GM23338 (cell line): ENCODE data around the gene GABPA. TPM values are rescaled to one million over a fixed set of nuclear protein-coding genes. Genes with fewer than 3 reads are reported as not detected.

Experiments used
- ATAC-seq: fragments of 200-7000 bp; cut with Tn5 transposase; 3 replicates; pipeline ENCODE4 v1.9.1; 2020
- DNase-seq: peaks from one replicate; pipeline ENCODE4 v3.0.0-alpha.2; 2015; ENCODE audit warnings: low spot score
- H2AFZ ChIP-seq: fragments of 200-600 bp; sonication (generic); 2 replicates; pipeline ENCODE4 v1.8.0; 2016; ENCODE audit warnings: antibody characterized with exemption, mild to moderate bottlenecking, moderate library complexity
- H3F3A ChIP-seq: fragments of 200-600 bp; sonication (generic); replicated peaks from 2 replicates; pipeline ENCODE4 v1.8.0; 2017; ENCODE audit warnings: antibody characterized with exemption, mixed run types, low read depth
- H3K27ac ChIP-seq: fragments of 200-600 bp; sonication (generic); 2 replicates; pipeline ENCODE4 v1.6.1; 2016; ENCODE audit warnings: low read depth
- H3K27me3 ChIP-seq: fragments of 200-600 bp; sonication (generic); 2 replicates; pipeline ENCODE4 v1.8.0; 2016; ENCODE audit warnings: mild to moderate bottlenecking, mixed run types, moderate library complexity; ENCODE audit not compliant: insufficient read depth
- H3K36me3 ChIP-seq: fragments of 200-600 bp; sonication (generic); 2 replicates; pipeline ENCODE4 v1.8.0; 2016; ENCODE audit warnings: mild to moderate bottlenecking; ENCODE audit not compliant: insufficient read depth
- H3K4me1 ChIP-seq: fragments of 200-600 bp; sonication (generic); 2 replicates; pipeline ENCODE4 v1.8.0; 2016; ENCODE audit warnings: mild to moderate bottlenecking, moderate library complexity; ENCODE audit not compliant: insufficient read depth
- H3K4me2 ChIP-seq: fragments of 200-600 bp; sonication (generic); 2 replicates; pipeline ENCODE4 v1.7.1; 2017; ENCODE audit warnings: mixed run types
- H3K4me3 ChIP-seq: fragments of 200-600 bp; sonication (generic); 2 replicates; pipeline ENCODE4 v1.6.1; 2016; ENCODE audit warnings: mixed run types
- H3K79me2 ChIP-seq: fragments of 200-600 bp; sonication (generic); replicated peaks from 2 replicates; pipeline ENCODE4 v1.8.0; 2017; ENCODE audit warnings: mild to moderate bottlenecking; ENCODE audit not compliant: insufficient read depth
- H3K9me2 ChIP-seq: fragments of 200-600 bp; sonication (generic); 2 replicates; pipeline ENCODE4 v1.8.0; 2017; ENCODE audit not compliant: insufficient read depth
- H4K20me1 ChIP-seq: fragments of 200-600 bp; sonication (generic); replicated peaks from 2 replicates; pipeline ENCODE4 v1.8.0; 2017; ENCODE audit warnings: mild to moderate bottlenecking; ENCODE audit not compliant: insufficient read depth
- H3K27ac Mint-ChIP-seq: 2 replicates; pipeline ENCODE4 v1.8.0; 2020; ENCODE audit warnings: inconsistent platforms, mild to moderate bottlenecking, moderate library complexity, mixed read lengths
- H3K27me3 Mint-ChIP-seq: 3 replicates; pipeline ENCODE4 v1.8.0; 2022; ENCODE audit warnings: low read depth, mild to moderate bottlenecking, moderate library complexity, mixed read lengths, inconsistent platforms; ENCODE audit not compliant: insufficient read depth, poor library complexity
- H3K36me3 Mint-ChIP-seq: 3 replicates; pipeline ENCODE4 v1.8.0; 2021; ENCODE audit warnings: low read depth, mild to moderate bottlenecking, inconsistent platforms, moderate library complexity, mixed read lengths
- H3K4me1 Mint-ChIP-seq: 3 replicates; pipeline ENCODE4 v1.8.0; 2020; ENCODE audit warnings: mild to moderate bottlenecking, inconsistent platforms, mixed read lengths
- H3K4me3 Mint-ChIP-seq: 3 replicates; pipeline ENCODE4 v1.8.0; 2021; ENCODE audit warnings: moderate library complexity, mild to moderate bottlenecking, inconsistent platforms, mixed read lengths
- H3K9me3 Mint-ChIP-seq: 3 replicates; pipeline ENCODE4 v1.8.0; 2020; ENCODE audit warnings: moderate library complexity, mild to moderate bottlenecking, inconsistent platforms, mixed read lengths
- CREB1 ChIP-seq: fragments of 250-450 bp; sonication (Bioruptor Pico); IDR thresholded peaks from 2 replicates; pipeline ENCODE4 v1.5.0; 2020; ENCODE audit warnings: low read depth, mild to moderate bottlenecking, moderate library complexity
- EZH2 ChIP-seq: fragments of 200-600 bp; sonication (generic); IDR thresholded peaks from one replicate; pipeline ENCODE4 v1.8.0; 2017; ENCODE audit warnings: antibody characterized with exemption, mild to moderate bottlenecking, low read depth; ENCODE audit not compliant: unreplicated experiment
- EZH2phosphoT487 ChIP-seq: fragments of 200-600 bp; sonication (generic); IDR thresholded peaks from one replicate; pipeline ENCODE4 v1.8.1; 2018; ENCODE audit warnings: antibody characterized with exemption; ENCODE audit not compliant: unreplicated experiment
- JUNB ChIP-seq: IDR thresholded peaks from one replicate; pipeline ENCODE4 v1.6.1; 2016; ENCODE audit warnings: antibody characterized with exemption; ENCODE audit not compliant: unreplicated experiment
- POLR2AphosphoS5 ChIP-seq: IDR thresholded peaks from 2 replicates; pipeline ENCODE4 v1.6.1; 2016; ENCODE audit warnings: antibody characterized with exemption, low read depth
- STAT1 ChIP-seq: IDR thresholded peaks from one replicate; pipeline ENCODE4 v1.6.1; 2016; ENCODE audit warnings: antibody characterized with exemption; ENCODE audit not compliant: unreplicated experiment
- ZNF114 ChIP-seq: fragments of 250-450 bp; sonication (Bioruptor Pico); IDR thresholded peaks from 2 replicates; pipeline ENCODE4 v1.5.0; 2020; ENCODE audit warnings: mild to moderate bottlenecking, moderate library complexity
- ZNF331 ChIP-seq: fragments of 250-450 bp; sonication (Bioruptor Pico); IDR thresholded peaks from 2 replicates; pipeline ENCODE4 v1.5.0; 2020; ENCODE audit warnings: low read depth, mild to moderate bottlenecking, moderate library complexity
- polyA plus RNA-seq: library from polyadenylated mRNA; unstranded; fragments of >200 nt; fragmentation: Nextera tagmentation; extraction: Ambion mirVana; gene quantifications from 2 replicates; pipeline ENCODE4 v1.2.1, GENCODE V29; 2016
- total RNA-seq: library from RNA; depleted of rRNA; stranded (reverse); fragments of >200 nt; shearing (Covaris generic); gene quantifications from 2 replicates; pipeline ENCODE4 v1.2.3, GENCODE V29; 2014
- TF ChIP-seq, protein P1 (sequence below): fragments of 250-450 bp; sonication (Bioruptor Pico); IDR thresholded peaks from 2 replicates; pipeline ENCODE4 v1.5.0; 2020; ENCODE audit warnings: mild to moderate bottlenecking, moderate library complexity
- TF ChIP-seq, protein P2 (sequence below), 2 experiments: fragments of 200-600 bp in 1 of 2; sonication (generic) in 1 of 2; conservative IDR thresholded peaks; 2 replicates each; pipeline versions ENCODE4 v1.5.1 to v1.6.1; 2016 to 2017; ENCODE audit warnings: antibody characterized with exemption in 2 of 2, low read depth in 2 of 2, mild to moderate bottlenecking in 2 of 2, moderate library complexity in 1 of 2
- TF ChIP-seq, protein P3 (sequence below): IDR thresholded peaks from 2 replicates; pipeline ENCODE4 v1.6.1; 2016; ENCODE audit warnings: antibody characterized with exemption
- TF ChIP-seq, protein P4 (sequence below): IDR thresholded peaks from one replicate; pipeline ENCODE4 v1.6.1; 2018; ENCODE audit warnings: antibody characterized with exemption; ENCODE audit not compliant: unreplicated experiment

GABPA gene
- total and polyA plus RNA-seq, 2 experiments from 2014 or later: 8.5 to 28.6 TPM

DNA sequence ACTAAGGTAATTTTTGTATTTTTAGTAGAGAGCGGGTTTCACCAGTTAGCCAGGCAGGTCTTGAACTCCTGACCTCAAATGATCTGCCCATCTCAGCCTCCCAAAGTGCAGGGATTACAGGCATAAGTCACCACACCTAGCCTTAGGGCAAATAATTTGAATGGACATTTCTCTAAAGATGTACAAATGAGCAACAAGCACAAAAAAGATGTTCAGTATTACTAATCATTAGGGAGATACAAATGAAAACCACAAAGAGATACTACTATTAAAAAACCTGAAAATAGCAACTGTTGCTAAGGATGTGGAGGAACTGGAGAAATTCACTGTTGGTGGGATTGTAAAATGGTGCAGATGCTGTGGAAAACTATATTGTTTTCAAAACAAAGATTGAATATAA, 79.1 kb downstream of the GABPA start (continued):
- TF ChIP-seq, protein P1, sequence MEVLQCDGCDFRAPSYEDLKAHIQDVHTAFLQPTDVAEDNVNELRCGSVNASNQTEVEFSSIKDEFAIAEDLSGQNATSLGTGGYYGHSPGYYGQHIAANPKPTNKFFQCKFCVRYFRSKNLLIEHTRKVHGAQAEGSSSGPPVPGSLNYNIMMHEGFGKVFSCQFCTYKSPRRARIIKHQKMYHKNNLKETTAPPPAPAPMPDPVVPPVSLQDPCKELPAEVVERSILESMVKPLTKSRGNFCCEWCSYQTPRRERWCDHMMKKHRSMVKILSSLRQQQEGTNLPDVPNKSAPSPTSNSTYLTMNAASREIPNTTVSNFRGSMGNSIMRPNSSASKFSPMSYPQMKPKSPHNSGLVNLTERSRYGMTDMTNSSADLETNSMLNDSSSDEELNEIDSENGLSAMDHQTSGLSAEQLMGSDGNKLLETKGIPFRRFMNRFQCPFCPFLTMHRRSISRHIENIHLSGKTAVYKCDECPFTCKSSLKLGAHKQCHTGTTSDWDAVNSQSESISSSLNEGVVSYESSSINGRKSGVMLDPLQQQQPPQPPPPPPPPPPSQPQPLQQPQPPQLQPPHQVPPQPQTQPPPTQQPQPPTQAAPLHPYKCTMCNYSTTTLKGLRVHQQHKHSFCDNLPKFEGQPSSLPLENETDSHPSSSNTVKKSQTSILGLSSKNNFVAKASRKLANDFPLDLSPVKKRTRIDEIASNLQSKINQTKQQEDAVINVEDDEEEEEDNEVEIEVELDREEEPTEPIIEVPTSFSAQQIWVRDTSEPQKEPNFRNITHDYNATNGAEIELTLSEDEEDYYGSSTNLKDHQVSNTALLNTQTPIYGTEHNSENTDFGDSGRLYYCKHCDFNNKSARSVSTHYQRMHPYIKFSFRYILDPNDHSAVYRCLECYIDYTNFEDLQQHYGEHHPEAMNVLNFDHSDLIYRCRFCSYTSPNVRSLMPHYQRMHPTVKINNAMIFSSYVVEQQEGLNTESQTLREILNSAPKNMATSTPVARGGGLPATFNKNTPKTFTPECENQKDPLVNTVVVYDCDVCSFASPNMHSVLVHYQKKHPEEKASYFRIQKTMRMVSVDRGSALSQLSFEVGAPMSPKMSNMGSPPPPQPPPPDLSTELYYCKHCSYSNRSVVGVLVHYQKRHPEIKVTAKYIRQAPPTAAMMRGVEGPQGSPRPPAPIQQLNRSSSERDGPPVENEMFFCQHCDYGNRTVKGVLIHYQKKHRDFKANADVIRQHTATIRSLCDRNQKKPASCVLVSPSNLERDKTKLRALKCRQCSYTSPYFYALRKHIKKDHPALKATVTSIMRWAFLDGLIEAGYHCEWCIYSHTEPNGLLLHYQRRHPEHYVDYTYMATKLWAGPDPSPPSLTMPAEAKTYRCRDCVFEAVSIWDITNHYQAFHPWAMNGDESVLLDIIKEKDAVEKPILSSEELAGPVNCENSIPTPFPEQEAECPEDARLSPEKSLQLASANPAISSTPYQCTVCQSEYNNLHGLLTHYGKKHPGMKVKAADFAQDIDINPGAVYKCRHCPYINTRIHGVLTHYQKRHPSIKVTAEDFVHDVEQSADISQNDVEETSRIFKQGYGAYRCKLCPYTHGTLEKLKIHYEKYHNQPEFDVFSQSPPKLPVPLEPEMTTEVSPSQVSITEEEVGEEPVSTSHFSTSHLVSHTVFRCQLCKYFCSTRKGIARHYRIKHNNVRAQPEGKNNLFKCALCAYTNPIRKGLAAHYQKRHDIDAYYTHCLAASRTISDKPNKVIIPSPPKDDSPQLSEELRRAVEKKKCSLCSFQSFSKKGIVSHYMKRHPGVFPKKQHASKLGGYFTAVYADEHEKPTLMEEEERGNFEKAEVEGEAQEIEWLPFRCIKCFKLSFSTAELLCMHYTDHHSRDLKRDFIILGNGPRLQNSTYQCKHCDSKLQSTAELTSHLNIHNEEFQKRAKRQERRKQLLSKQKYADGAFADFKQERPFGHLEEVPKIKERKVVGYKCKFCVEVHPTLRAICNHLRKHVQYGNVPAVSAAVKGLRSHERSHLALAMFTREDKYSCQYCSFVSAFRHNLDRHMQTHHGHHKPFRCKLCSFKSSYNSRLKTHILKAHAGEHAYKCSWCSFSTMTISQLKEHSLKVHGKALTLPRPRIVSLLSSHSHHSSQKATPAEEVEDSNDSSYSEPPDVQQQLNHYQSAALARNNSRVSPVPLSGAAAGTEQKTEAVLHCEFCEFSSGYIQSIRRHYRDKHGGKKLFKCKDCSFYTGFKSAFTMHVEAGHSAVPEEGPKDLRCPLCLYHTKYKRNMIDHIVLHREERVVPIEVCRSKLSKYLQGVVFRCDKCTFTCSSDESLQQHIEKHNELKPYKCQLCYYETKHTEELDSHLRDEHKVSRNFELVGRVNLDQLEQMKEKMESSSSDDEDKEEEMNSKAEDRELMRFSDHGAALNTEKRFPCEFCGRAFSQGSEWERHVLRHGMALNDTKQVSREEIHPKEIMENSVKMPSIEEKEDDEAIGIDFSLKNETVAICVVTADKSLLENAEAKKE (CRISPR knock-in tag): no peak
- no peak for TF ChIP-seq CREB1 (CRISPR knock-in tag)
- TF ChIP-seq EZH2phosphoT487: no peak
- no peak for TF ChIP-seq POLR2AphosphoS5

DNA sequence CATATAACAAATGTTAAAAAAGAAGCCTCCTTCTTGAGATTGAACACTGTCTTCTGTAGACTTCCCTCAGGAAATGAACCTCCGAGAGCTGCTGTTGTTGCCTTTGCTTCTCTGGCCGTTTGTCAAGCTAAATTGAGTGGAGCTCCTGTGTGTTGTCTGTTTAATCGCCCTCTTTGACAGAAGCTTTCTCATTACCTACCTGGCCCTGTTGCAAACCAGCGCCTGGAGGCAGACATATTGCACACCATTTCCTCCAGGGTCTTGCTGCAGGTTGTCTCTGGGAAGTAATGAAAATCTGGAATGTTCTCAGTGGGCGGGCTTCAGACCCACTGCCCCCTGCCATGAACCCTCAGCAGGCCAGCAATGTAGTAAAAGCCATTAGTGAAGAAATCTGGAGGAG, 83.3 kb downstream of the GABPA start:
- Mint-ChIP-seq H3K27ac (no peak overlapping the region), H3K4me3 (no peak overlapping the region), H3K9me3 (no peaks in the 10 kb centered on the region), H3K4me1 (peaks cover 7% of the 10 kb centered on the region; the same call in 2 of the 3 replicates), H3K36me3 (no peaks in the 10 kb centered on the region), H3K27me3 (no peaks in the 10 kb centered on the region)
- H3K27me3 ChIP-seq: no peaks in the 10 kb centered on the region
- H3K4me2 ChIP-seq: no peak overlapping the region
- ATAC-seq (no peak; the same call in 1 of the 3 replicates), DNase-seq (peak; percentile 16)
- H3K4me1 ChIP-seq: no peaks in the 10 kb centered on the region
- H2AFZ ChIP-seq: peak overlapping the region; percentile 45; the same call in 1 of the 2 replicates
- no peaks in the 10 kb centered on the region for H3K9me2 ChIP-seq
- H3K79me2 ChIP-seq: no peaks in the 10 kb centered on the region
- no peaks in the 10 kb centered on the region for H3F3A ChIP-seq
- no peaks in the 10 kb centered on the region for H3K36me3 ChIP-seq
- H3K27ac ChIP-seq: no peak overlapping the region
- H3K4me3 ChIP-seq: no peak overlapping the region
- H4K20me1 ChIP-seq: no peaks in the 10 kb centered on the region
- TF ChIP-seq, protein P2, sequence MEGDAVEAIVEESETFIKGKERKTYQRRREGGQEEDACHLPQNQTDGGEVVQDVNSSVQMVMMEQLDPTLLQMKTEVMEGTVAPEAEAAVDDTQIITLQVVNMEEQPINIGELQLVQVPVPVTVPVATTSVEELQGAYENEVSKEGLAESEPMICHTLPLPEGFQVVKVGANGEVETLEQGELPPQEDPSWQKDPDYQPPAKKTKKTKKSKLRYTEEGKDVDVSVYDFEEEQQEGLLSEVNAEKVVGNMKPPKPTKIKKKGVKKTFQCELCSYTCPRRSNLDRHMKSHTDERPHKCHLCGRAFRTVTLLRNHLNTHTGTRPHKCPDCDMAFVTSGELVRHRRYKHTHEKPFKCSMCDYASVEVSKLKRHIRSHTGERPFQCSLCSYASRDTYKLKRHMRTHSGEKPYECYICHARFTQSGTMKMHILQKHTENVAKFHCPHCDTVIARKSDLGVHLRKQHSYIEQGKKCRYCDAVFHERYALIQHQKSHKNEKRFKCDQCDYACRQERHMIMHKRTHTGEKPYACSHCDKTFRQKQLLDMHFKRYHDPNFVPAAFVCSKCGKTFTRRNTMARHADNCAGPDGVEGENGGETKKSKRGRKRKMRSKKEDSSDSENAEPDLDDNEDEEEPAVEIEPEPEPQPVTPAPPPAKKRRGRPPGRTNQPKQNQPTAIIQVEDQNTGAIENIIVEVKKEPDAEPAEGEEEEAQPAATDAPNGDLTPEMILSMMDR (conservative IDR thresholded peaks at IDR 0.05; ENCODE audit: low read depth in 2 of 2): no peak
- no peak for TF ChIP-seq ZNF331 (CRISPR knock-in tag)
- TF ChIP-seq JUNB: no peak
- TF ChIP-seq ZNF114 (CRISPR knock-in tag): no peak
- TF ChIP-seq, protein P3, sequence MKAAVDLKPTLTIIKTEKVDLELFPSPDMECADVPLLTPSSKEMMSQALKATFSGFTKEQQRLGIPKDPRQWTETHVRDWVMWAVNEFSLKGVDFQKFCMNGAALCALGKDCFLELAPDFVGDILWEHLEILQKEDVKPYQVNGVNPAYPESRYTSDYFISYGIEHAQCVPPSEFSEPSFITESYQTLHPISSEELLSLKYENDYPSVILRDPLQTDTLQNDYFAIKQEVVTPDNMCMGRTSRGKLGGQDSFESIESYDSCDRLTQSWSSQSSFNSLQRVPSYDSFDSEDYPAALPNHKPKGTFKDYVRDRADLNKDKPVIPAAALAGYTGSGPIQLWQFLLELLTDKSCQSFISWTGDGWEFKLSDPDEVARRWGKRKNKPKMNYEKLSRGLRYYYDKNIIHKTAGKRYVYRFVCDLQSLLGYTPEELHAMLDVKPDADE: no peak
- no peak for TF ChIP-seq CREB1 (CRISPR knock-in tag)
- no peak for TF ChIP-seq EZH2
- TF ChIP-seq STAT1: no peak
- TF ChIP-seq, protein P4, sequence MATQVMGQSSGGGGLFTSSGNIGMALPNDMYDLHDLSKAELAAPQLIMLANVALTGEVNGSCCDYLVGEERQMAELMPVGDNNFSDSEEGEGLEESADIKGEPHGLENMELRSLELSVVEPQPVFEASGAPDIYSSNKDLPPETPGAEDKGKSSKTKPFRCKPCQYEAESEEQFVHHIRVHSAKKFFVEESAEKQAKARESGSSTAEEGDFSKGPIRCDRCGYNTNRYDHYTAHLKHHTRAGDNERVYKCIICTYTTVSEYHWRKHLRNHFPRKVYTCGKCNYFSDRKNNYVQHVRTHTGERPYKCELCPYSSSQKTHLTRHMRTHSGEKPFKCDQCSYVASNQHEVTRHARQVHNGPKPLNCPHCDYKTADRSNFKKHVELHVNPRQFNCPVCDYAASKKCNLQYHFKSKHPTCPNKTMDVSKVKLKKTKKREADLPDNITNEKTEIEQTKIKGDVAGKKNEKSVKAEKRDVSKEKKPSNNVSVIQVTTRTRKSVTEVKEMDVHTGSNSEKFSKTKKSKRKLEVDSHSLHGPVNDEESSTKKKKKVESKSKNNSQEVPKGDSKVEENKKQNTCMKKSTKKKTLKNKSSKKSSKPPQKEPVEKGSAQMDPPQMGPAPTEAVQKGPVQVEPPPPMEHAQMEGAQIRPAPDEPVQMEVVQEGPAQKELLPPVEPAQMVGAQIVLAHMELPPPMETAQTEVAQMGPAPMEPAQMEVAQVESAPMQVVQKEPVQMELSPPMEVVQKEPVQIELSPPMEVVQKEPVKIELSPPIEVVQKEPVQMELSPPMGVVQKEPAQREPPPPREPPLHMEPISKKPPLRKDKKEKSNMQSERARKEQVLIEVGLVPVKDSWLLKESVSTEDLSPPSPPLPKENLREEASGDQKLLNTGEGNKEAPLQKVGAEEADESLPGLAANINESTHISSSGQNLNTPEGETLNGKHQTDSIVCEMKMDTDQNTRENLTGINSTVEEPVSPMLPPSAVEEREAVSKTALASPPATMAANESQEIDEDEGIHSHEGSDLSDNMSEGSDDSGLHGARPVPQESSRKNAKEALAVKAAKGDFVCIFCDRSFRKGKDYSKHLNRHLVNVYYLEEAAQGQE: no peak
